ENCODE data around the gene NFATC3.

NFATC3 gene

DNA sequence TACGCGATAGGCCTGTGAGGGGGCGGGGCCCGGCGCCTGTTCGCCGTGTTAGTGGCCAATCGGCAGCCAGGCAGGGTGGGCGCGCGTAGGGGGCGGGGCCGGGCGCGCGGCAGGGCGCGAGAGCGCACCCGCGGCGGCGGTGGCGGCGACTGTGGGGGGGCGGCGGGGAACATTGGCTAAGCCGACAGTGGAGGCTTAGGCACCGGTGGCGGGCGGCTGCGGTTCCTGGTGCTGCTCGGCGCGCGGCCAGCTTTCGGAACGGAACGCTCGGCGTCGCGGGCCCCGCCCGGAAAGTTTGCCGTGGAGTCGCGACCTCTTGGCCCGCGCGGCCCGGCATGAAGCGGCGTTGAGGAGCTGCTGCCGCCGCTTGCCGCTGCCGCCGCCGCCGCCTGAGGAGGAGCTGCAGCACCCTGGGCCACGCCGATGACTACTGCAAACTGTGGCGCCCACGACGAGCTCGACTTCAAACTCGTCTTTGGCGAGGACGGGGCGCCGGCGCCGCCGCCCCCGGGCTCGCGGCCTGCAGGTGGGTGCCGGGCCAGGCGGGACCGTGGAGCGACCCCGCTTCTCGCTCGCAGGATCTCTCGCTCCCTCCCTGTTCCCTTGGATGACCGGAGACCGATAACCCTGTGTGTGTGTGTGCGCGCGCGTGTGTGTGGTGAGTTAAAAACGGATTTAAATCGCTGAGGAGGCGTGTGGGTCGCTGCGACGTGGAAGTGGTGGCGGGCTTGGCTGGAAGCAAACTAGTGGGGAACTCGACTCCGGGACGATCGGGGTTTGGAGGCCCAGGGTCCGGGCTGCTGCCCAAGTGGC, at the start of gene NFATC3:
Gene NFATC3 (plus strand): TSS at position 112 of the 813 bp plus-strand sequence. CDS start 312 bp downstream, at position 424.
- peak; percentile 32 to 96 for DNase-seq

DNA sequence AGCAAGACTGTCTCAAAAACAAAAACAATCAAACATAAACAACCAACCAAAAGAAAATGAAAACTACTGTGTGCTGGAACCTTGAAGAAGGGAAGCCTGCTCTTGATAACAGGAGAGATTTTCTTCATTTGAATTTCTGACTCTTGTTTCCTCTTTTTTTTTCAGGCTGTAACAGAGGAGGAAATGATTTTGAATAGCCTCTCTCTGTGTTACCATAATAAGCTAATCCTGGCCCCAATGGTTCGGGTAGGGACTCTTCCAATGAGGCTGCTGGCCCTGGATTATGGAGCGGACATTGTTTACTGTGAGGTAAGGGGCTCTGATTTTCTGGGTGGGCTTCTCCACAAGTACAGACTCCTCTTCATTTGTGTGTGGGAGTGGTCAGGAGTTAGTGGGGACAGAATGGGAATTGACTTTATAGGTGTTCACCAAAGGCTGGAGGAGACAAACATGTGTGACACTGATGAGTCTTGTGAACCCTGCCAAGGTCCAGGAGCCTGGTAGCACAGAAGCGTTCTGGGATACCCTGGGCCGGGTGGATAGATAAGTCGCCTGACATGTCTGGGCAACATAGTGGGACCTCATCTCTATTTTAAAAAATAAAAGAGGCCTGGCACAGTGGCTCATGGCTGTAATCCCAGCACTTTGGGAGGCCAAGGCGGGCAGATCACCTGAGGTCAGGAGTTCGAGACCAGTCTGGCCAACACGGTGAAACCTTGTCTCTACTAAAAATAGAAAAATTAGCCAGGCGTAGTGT, 47.2 kb upstream of the NFATC3 start:
- DNase-seq, result no peak

DNA sequence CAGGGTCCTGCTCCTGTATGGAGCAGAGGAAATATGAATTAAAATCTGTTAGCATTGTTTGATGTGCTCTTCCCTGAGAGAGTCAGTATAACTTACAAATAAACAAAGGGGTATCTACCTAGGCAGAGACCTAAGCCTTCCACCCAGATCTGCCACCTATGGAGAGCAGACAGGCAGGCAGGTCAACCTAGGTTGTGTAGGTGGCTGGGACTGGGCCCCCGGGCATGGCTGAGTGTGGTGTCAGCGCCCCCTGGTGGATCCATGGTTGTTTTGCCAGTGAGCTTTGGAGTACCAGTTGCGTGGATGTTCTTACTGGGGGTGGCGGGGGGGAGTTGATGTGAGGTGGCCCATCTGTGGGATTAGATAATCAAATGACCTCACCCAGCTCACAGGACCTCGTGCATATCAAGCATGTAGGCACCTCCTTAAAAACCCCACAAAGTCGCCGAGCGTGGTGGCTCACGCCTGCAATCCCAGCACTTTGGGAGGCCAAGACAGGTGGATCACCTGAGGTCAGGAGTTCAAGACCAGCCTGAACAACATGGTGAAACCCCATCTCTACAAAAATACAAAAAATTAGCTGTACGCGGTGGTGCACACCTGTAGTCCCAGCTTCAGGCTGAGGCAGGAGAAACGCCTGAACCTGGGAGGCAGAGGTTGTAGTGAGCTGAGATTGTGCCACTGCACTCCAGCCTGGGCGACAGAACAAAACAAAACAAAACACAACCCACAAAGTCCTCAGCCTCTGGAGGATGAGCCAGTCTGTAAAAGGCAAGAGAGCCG, 44.5 kb upstream of the NFATC3 start:
- peak; percentile 49 to 53 for DNase-seq

DNA sequence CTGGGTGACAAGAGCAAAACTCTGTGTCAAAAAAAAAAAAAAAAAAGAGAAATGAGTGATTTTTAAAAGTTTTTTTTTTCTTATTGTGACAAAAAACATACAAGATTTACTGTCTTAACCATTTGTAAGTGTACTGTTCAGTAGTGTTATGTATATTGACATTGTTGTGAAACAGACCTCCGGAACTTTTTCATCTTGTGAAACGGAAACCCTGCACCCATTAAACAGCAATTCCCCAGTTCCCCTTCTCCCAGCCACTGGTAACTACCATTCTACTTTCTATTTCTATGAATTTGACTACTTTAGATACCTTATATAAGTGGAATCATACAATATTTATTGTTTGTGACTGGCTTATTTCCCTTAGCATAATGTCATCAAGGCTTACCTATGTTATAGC, 43.4 kb upstream of the NFATC3 start:
- DNase-seq, result no peak

DNA sequence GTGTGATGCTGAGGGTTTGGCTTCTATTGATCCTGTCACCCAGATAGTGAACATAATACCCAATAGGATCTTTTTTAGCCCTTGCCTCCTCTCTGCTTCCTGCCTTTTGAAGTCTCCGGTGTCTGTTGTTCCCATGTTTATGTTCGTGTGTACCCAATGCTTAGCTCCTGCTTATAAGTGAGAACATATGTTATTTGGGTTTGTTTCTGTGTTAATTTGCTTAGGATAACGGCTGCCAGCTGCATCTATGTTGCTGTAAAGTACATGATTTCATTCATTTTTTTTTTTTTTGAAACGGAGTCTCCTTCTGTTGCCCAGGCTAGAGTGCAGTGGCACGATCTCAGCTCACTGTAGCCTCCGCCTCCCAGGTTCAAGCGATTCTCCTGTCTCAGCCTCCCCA, 39.1 kb upstream of the NFATC3 start:
- no peak for DNase-seq

DNA sequence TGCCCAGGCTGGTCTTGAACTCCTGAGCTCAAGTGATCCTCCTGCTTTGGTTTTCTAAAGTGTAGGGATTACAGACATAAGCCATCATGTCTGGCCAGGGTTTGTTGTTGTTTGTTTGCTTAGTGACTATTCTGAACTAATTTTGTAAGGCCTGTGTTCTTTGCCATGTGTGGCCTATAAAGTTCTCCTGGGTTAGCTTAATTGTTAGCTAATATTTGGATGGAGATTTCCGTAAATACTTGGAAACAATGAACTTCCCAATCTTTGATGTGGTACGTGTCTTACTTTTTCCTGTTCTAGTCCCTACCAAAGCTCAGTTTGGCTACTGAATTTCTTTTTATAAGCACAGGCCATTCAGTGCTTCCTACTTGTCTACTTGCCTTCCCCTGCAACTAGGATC, 37.2 kb upstream of the NFATC3 start:
- DNase-seq, result no peak

DNA sequence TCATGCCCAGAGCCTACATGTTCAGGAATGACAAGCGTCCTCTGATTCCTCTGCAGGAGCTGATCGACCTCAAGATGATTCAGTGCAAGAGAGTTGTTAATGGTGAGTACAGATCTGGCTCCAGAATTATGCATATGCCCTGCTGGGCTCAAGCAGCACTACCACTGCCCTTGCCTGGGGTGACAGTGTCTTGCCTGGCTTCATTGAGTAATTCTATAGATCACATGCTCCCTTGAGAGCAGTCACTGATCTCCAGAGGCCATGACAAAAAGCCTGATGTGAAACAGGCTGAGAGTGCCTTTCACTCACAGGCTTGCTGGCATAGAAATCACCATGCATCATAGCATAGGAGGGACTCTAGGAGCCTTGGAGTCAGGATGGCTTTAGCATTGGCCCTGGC, 35.7 kb upstream of the NFATC3 start:
- no peak for DNase-seq

DNA sequence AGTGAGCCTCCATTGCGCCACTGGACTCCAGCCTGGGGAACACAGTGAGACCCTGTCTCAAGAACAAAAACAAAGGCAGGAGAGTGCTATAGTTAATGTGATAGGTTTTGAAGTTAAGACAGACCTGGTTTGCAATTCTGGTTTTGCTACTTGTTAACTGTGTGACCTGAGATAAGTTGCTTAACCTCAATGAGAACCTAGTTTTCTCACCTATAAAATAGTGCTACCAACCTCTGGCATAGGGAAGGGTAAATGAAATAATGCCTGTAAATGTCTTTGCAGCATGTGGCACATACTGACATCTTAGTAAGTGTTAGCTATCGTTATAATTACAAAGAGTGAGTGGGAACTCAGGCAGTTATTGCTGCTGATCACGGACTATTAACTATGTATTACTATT, 29.8 kb upstream of the NFATC3 start:
- no peak for DNase-seq

DNA sequence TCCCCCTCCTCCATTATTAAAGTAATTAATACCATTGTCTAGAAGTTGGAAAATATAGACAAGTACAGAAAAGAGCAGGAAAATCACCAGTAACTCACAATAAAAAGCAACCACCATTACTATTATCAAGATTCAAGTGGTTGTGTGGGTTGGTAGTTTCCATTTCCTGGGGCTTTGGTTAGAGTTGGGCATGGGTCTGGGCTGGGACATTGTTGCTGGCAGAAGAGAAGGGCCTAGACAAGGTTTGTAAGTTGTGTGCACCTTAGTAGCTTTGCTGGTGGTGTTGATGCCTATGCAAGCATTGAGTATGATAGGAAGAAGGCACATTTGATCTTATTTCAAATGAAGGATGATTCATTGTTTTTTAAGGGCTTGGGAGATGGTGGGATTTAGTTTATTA, 25.4 kb upstream of the NFATC3 start:
- DNase-seq, result no peak

DNA sequence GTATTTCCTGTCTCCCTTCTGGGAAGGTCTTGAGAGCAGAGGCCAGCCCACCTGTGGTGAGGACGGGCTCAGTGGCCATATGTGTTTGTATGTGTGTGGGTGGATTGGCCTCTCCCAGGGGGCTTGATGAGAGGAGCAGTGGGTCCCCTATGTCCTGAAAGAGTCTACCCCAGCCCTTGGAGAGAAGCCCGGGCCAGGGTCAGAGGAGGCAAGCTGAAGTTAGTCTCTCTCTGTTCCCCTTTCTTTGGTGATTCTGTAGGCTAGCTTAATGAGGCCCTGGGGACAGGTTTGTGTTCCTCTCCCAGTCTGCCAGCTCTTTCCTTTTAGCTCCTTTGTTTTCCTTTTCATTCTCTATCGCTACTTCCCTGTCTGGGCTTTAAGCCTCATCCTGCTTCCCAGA, 23.8 kb upstream of the NFATC3 start:
- DNase-seq, result no peak

DNA sequence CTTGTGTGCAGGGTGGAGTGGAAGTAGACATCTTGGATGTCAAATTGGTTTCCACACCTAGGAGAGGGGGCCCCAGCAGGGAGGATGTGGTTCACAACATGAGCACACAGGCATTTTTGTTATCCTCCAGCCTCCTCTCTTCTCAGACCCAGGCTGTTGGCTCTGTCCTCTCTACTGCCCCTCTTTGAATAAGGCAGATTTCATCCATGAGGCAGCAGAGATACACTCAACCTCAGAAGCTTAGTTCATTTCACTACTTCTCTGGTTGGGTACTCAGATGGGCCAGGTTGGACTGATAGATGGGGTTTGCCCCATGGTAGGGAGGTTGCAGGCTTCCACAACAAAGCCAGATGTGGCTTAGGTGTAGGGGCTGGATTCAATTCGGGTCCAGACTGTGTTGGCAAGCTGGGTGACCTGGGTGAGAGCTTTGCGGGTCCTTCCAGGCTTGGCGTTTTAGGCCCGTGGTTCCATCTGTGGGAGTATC, 22.2 kb upstream of the NFATC3 start:
- DNase-seq, result no peak

DNA sequence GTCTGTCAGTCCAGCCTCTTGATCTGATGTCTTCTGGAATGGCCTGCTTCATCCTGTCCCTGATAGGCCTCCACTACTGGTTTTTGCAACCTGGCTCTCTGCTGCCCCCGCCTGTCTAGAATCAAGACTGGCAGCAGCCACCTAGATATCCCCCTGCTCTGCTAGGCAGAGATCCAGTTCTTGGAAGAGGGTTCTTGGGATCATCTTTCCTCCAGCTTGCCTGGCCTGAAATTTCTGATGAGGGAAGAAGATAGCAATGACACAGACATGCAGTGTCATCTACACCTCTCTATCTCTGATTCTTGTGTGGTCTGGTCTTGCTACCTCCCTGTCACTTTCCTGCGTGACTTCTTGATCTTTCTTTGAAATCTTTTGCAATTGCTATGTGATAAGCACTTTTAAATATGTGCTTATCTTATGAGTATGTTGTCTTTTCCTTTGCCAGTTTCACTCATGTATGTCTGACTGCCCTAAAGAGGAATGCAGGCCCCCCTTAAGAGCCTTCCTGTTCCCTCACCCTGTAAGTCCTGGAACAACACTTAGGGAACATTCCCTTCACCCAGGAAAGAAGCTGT, 20.3 kb upstream of the NFATC3 start:
- DNase-seq, result peak; percentile 41 to 55

DNA sequence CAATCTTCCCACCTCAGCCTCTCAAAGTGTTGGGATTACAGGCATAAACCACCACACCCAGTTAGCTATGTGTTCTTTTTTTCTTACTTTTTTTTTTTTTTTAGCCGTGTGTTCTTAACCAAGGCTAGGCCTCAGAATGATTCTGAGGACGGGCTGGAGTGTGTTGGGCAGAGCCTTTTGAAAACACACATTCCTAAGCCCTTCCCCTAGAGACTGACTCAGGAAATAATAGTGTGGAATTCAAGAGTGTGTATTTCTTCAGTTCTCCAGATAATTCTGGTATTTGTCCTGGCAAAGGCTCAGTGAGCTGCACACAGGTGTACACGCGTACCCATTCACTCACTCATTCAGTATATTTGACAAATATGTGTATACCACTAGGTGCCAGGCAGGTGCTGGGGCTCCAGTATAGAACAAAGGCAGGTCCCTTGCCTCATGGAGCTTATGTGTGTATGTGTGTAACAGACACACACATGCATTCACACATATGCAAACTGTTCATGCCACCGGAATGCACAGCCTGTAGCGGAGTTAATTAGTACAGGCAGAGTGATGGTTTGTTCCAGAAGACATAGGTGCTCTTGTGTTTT, 19.4 kb upstream of the NFATC3 start:
- no peak for DNase-seq

DNA sequence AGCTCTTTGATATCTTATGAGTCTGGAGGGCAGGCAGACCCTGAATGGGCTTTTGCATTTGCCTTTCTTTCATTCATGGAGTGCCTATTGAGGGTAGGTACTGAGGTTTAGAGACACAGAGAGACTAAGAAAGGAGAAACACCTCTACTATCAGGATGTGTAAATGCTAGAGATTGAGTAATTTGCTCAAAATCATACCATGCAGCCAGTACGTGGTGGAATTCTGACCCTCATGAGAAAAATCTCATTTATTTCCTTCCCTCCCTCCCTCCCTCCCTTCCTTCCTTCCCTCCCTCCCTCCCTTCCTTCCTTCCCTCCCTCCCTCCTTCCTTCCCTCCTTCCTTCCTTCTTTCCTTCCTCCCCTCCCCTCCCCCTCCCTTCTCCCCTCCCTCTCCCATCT, 18.4 kb upstream of the NFATC3 start:
- no peak for DNase-seq

DNA sequence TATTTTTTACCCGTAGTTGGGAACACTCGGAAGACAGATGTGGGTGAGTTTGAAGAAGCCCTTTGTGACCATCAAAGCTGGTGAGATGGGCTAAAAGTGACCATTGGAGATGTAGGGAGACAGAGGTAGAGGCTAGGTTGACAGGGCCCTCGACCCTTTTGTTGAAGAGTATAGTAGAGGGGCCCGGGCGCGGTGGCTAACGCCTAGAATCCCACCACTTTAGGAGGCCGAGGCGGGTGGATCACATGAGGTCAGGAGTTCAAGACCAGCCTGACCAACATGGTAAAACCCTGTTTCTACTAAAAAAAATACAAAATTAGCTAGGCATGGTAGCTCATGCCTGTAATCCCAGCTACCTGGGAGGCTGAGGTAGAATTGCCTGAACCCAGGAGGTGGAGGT, 16.2 kb upstream of the NFATC3 start:
- no peak for DNase-seq

DNA sequence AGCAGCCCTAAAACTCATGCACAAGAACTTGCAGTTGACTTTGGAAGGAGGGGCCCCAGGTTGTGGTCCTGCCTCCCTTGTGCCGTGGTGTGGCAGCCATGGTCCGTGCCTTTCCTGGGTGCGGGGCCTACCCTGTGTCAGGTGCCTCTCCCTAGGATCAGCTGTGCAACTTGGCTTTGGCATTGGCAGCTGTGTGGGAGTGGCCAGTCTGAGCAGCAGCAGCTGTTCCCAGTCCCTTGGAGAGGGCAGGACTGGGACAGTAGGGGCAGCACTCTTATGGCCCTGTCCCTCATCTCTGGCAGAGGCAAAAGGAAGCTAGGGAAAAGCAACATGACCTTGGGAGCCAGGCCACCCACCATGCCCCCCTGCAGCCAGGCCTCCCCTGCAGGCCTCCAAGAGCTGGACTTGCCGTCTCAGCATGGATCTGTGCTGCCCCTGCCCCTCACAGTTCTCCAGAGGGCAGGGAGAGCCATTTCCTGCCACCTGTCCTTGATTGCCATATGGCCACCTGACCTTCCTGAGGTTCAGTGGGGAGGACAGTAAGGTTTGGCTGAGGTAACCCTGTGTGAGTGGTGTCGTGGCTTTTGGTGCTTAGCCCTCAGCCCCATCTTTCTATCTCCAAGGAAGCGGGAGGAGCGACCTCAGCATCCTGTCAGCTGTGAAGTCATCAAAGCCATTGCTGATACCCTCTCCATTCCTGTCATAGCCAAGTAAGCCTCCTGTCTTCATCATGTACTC, 15.5 kb upstream of the NFATC3 start:
- peak; percentile 75 to 90 for DNase-seq

DNA sequence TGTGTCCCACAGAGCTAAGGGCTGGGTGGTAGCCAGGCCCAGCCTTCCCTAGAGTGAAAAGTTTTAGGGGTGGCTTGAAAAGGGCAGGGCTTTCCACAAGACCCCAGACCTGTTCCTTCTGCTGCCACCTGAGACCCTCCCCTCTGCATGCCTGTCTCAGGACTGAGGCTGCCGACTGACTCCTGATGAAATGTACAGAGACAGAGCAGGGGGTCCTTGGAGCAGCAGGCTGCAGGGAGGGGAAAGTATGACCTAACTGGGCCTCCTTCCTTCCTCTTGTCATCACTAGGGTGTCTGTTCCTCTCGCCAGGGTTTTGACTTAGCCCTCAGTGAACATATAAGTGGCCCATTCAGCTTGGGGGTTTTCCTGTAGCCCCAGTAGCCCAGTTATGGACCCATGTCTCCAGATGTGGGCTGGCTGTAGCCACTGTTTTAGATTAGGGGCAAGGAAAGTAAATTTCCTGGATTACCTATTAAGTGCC, 14.9 kb upstream of the NFATC3 start:
- no peak for DNase-seq

DNA sequence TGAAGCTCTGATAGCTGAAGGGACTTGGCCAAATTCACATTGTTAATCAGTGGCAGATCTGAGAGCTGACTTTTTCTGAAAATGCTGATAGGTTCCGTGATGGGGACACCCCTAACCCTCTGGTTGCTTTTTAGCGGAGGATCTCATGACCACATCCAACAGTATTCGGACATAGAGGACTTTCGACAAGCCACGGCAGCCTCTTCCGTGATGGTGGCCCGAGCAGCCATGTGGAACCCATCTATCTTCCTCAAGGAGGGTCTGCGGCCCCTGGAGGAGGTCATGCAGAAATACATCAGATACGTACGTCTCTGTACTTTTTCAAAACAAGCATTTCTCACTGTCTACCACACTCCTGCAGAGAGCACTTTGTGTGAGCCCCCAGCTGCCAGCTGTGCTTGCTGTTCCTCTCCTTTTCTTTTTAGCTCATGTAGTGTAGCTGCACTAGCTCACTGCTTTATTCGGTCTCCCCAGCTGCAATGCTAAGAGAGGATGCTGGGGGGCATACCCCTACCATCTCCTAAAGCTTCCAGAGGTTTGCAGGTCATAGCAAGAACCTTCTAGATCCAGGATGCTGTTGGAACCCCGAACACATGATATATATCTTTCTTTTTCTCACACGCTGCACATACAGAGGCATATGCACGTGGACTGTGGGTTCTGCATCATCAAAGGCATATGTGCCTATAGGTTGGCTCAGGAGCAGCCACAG, 14.2 kb upstream of the NFATC3 start:
- DNase-seq, result no peak

DNA sequence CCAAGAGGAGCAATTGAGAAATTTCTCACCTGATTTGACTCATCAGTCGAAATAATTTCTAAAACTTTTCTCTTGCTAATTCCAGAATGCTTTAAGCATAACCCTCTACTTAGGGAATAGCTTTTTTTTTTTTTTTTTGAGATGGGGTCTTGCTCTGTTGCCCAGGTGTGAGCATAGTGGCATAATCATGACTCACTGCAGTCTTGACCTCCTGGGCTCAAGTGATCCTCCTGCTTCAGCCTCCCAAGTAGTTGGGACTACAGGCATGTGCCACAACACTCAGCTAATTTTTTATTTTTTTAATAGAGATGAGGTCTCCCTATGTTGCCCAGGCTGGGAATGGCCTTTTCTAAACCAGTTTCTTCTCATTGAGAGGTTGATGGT, 13.7 kb upstream of the NFATC3 start:
- DNase-seq, result no peak

DNA sequence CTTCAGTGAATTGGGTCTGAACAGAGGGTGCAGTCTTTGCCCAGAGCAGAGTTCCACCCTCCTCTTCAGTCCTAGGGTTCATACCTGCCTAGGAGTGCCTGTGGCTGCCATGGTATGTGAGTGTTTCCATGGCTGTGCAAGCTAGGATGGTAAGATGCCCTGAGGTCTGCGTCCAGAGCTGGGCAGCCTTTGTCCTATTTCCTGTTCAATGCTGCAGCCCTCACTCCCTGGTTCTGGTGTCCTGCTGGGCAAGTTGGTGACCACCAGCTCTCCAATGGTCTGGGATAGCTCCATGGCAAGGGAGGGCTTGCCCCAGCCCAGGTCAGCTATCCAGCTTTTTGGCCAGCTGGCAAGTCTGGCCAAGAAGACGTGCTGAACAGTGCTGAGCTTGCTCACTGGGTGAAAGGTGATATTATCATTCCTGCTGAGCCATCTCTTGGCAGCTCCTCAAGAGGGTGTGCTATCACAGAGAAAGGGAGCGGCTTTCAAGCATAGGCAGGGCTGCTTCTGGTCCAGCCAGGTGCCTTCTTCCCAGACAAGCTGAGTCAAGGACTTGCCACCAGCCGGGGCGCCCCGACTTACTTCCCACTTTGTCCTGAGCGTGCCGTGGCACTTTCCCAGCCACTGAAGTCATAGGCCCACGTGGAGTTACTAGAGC, 13.0 kb upstream of the NFATC3 start:
- no peak for DNase-seq
